Measurements from ENCODE around the gene RTL1. TPM values are rescaled to one million over a fixed set of nuclear protein-coding genes. Genes with fewer than 3 reads are reported as not detected.

The RTL1 gene
- total and polyA plus RNA-seq, 10 of the 15 experiments (the other 5 are each of a cell fraction or from before 2014, with no cell fraction given), result not detected

DNA sequence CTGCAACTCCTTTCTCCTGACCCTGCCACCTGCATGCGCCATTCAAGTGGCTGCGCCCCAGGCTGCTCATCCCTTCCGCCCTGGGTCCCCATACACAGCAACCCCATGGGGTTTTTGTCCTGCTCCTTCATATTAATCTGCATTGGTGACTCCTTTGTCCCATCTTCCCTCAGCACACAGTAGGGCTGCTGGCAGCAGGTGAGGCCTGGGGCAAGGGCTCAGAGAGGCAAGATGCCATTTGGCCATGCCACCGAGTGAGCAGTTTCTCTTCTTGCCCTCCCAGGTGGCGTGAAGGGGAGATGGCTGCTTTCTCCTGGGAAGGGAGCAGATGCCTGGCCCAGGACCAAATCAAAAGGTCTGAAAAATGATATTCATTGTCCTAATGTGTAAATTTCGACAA, 9.1 kb downstream of the RTL1 start (continued):
- TF ChIP-seq, protein P1, sequence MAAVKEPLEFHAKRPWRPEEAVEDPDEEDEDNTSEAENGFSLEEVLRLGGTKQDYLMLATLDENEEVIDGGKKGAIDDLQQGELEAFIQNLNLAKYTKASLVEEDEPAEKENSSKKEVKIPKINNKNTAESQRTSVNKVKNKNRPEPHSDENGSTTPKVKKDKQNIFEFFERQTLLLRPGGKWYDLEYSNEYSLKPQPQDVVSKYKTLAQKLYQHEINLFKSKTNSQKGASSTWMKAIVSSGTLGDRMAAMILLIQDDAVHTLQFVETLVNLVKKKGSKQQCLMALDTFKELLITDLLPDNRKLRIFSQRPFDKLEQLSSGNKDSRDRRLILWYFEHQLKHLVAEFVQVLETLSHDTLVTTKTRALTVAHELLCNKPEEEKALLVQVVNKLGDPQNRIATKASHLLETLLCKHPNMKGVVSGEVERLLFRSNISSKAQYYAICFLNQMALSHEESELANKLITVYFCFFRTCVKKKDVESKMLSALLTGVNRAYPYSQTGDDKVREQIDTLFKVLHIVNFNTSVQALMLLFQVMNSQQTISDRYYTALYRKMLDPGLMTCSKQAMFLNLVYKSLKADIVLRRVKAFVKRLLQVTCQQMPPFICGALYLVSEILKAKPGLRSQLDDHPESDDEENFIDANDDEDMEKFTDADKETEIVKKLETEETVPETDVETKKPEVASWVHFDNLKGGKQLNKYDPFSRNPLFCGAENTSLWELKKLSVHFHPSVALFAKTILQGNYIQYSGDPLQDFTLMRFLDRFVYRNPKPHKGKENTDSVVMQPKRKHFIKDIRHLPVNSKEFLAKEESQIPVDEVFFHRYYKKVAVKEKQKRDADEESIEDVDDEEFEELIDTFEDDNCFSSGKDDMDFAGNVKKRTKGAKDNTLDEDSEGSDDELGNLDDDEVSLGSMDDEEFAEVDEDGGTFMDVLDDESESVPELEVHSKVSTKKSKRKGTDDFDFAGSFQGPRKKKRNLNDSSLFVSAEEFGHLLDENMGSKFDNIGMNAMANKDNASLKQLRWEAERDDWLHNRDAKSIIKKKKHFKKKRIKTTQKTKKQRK (IDR thresholded peaks at IDR 0.05; ENCODE audit: low read depth, low read length), result no peak
- no peak for TF ChIP-seq FOS (IDR thresholded peaks at IDR 0.05; ENCODE audit: borderline replicate concordance, extremely low read depth, insufficient read length)
- TF ChIP-seq, protein P2, sequence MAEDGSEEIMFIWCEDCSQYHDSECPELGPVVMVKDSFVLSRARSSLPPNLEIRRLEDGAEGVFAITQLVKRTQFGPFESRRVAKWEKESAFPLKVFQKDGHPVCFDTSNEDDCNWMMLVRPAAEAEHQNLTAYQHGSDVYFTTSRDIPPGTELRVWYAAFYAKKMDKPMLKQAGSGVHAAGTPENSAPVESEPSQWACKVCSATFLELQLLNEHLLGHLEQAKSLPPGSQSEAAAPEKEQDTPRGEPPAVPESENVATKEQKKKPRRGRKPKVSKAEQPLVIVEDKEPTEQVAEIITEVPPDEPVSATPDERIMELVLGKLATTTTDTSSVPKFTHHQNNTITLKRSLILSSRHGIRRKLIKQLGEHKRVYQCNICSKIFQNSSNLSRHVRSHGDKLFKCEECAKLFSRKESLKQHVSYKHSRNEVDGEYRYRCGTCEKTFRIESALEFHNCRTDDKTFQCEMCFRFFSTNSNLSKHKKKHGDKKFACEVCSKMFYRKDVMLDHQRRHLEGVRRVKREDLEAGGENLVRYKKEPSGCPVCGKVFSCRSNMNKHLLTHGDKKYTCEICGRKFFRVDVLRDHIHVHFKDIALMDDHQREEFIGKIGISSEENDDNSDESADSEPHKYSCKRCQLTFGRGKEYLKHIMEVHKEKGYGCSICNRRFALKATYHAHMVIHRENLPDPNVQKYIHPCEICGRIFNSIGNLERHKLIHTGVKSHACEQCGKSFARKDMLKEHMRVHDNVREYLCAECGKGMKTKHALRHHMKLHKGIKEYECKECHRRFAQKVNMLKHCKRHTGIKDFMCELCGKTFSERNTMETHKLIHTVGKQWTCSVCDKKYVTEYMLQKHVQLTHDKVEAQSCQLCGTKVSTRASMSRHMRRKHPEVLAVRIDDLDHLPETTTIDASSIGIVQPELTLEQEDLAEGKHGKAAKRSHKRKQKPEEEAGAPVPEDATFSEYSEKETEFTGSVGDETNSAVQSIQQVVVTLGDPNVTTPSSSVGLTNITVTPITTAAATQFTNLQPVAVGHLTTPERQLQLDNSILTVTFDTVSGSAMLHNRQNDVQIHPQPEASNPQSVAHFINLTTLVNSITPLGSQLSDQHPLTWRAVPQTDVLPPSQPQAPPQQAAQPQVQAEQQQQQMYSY (CRISPR knock-in tag; IDR thresholded peaks at IDR 0.05), result no peak
- no peak for TF ChIP-seq HDAC2 (IDR thresholded peaks at IDR 0.05)
- no peak for TF ChIP-seq FOXM1 (IDR thresholded peaks at IDR 0.05; ENCODE audit: low read depth, low read length)
- no peak for TF ChIP-seq RFX5 (IDR thresholded peaks at IDR 0.05; ENCODE audit: low read depth, low read length)

DNA sequence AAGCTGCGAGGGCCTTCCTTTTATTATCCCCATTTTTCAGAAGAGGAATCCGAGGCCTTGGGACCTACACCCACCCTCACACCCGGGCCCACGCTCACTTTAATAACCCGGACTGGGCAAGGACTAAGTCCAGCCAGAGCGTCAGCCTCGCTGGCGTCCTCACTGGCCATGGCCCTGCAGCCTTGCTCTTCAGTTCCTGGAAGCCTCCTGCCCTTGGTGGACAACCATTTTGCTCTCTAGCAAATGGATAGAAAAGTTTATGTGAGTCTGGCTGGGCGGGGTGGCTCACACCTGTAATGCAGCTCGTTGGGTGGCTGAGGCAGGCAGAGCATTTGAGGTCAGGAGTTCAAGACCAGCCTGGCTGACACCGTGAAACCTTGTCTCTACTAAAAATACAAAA, 9.8 kb downstream of the RTL1 start:
- H3K27me3 ChIP-seq (replicated peaks in 1 of 2; ENCODE audit: control insufficient read depth in 2 of 2, insufficient read depth in 2 of 2, low read length in 1 of 2), result no peaks in the 10 kb centered on the region
- no peak overlapping the region for H3K4me2 ChIP-seq (ENCODE audit: control insufficient read depth, insufficient read depth)
- no peak overlapping the region for H3K9ac ChIP-seq (ENCODE audit: control insufficient read depth, insufficient read depth, low read length)
- BruUV-seq (replicated peaks), result no TSS peak
- no peak overlapping the region for H3K4me3 ChIP-seq
- H3K9me3 ChIP-seq (replicated peaks; ENCODE audit: control insufficient read depth, insufficient read depth, low read length), result no peaks in the 10 kb centered on the region
- POLR2A ChIA-PET, result no interaction called here
- DNase-seq (ENCODE audit: low read depth, low spot score), result no peak
- no peak overlapping the region for H2AFZ ChIP-seq (ENCODE audit: control insufficient read depth, low read depth, low read length)
- H3K79me2 ChIP-seq (ENCODE audit: control insufficient read depth, insufficient read depth, low read length), result no peaks in the 10 kb centered on the region
- ATAC-seq, result no peak
- in situ Hi-C loops (cut with MboI) (no loop called here), intact Hi-C loops (cut with micrococcal nuclease; ENCODE audit: unreplicated experiment) (no loop called here)
- FAIRE-seq, result no peak
- no peaks in the 10 kb centered on the region for H3K36me3 ChIP-seq (ENCODE audit: control insufficient read depth in 2 of 2, insufficient read depth in 2 of 2, low read length in 1 of 2)
- TF ChIP-seq PAX5 (IDR thresholded peaks at IDR 0.05; ENCODE audit: borderline replicate concordance, low read depth, low read length) (no peak), POU2F2 (IDR thresholded peaks at IDR 0.05; ENCODE audit: borderline replicate concordance, low read depth, low read length) (no peak), CBX3 (IDR thresholded peaks at IDR 0.05; ENCODE audit: borderline replicate concordance, low read depth) (no peak), TCF7 (IDR thresholded peaks at IDR 0.05; ENCODE audit: borderline replicate concordance) (no peak)
- TF ChIP-seq, protein P3, sequence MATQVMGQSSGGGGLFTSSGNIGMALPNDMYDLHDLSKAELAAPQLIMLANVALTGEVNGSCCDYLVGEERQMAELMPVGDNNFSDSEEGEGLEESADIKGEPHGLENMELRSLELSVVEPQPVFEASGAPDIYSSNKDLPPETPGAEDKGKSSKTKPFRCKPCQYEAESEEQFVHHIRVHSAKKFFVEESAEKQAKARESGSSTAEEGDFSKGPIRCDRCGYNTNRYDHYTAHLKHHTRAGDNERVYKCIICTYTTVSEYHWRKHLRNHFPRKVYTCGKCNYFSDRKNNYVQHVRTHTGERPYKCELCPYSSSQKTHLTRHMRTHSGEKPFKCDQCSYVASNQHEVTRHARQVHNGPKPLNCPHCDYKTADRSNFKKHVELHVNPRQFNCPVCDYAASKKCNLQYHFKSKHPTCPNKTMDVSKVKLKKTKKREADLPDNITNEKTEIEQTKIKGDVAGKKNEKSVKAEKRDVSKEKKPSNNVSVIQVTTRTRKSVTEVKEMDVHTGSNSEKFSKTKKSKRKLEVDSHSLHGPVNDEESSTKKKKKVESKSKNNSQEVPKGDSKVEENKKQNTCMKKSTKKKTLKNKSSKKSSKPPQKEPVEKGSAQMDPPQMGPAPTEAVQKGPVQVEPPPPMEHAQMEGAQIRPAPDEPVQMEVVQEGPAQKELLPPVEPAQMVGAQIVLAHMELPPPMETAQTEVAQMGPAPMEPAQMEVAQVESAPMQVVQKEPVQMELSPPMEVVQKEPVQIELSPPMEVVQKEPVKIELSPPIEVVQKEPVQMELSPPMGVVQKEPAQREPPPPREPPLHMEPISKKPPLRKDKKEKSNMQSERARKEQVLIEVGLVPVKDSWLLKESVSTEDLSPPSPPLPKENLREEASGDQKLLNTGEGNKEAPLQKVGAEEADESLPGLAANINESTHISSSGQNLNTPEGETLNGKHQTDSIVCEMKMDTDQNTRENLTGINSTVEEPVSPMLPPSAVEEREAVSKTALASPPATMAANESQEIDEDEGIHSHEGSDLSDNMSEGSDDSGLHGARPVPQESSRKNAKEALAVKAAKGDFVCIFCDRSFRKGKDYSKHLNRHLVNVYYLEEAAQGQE (IDR thresholded peaks at IDR 0.05; ENCODE audit: low read depth, low read length), result no peak
- no peaks in the 10 kb centered on the region for H4K20me1 ChIP-seq (ENCODE audit: control insufficient read depth, insufficient read depth)
- CTCF ChIA-PET, result no interaction called here
- WGBS (ENCODE audit: insufficient coverage, insufficient replicate concordance, low lambda C conversion rate, missing lambda C conversion rate), result 22% methylated on average over 11 of the region's 11 CpGs
- no peak overlapping the region for H3K27ac ChIP-seq (ENCODE audit: control insufficient read depth, insufficient read depth)
- H3K4me1 ChIP-seq (ENCODE audit: control insufficient read depth, insufficient read depth, low read length), result no peaks in the 10 kb centered on the region
- RAD21 ChIA-PET (ENCODE audit: unreplicated experiment), result no interaction called here
- SMC1A ChIA-PET (ENCODE audit: uncharacterized antibody, unreplicated experiment), result no interaction called here

Measured in GM12878 (cell line).